Kidney (tissue), 14 donors: ENCODE measurements around the gene CDC34. TPM values are rescaled to one million over a fixed set of nuclear protein-coding genes. Genes with fewer than 3 reads are reported as not detected.

Experiments
- DNase-seq, 5 donors: peaks; one replicate each; pipeline ENCODE4 v3.0.0-alpha.2; 2013 to 2020
- FAIRE-seq: peaks from 2 replicates; lab custom pipeline; 2012; peaks lifted over from hg19 to GRCh38; lab: Jason Lieb, UNC
- H3K27ac ChIP-seq, 2 donors: one replicate each; pipeline ENCODE4 v1.7.0; 2013; ENCODE audit warnings: low read depth in 2 of 2, low read length in 2 of 2, inconsistent platforms in 1 of 2
- H3K27me3 ChIP-seq: one replicate; pipeline ENCODE4 v1.7.1; 2013; ENCODE audit warnings: low read length, inconsistent platforms; ENCODE audit not compliant: control insufficient read depth, insufficient read depth
- H3K36me3 ChIP-seq, 3 donors: one replicate each; pipeline versions ENCODE4 v1.7.0 to v1.7.1; 2013; ENCODE audit warnings: low read length in 3 of 3, control low read depth in 1 of 3, inconsistent platforms in 1 of 3; ENCODE audit not compliant: insufficient read depth in 3 of 3, control insufficient read depth in 2 of 3
- H3K4me1 ChIP-seq, 3 donors: one replicate each; pipeline versions ENCODE4 v1.7.0 to v1.7.1; 2013; ENCODE audit warnings: low read length in 3 of 3, inconsistent platforms in 1 of 3, low read depth in 1 of 3; ENCODE audit not compliant: control insufficient read depth in 2 of 3, insufficient read depth in 2 of 3
- H3K4me3 ChIP-seq, 3 donors: one replicate each; pipeline versions ENCODE4 v1.7.0 to v1.8.1; 2013; ENCODE audit warnings: low read length in 3 of 3, control low read depth in 1 of 3, inconsistent platforms in 1 of 3
- H3K9ac ChIP-seq, 3 donors: one replicate each; pipeline versions ENCODE4 v1.7.0 to v1.7.1; 2013; ENCODE audit warnings: low read length in 3 of 3, control low read depth in 1 of 3, inconsistent platforms in 1 of 3
- H3K9me3 ChIP-seq, 3 donors: one replicate each; pipeline versions ENCODE4 v1.7.0 to v1.7.1; 2013; ENCODE audit warnings: low read length in 3 of 3, control low read depth in 1 of 3, inconsistent platforms in 1 of 3; ENCODE audit not compliant: control insufficient read depth in 2 of 3, insufficient read depth in 1 of 3
- intact Hi-C: fragments of 100-400 bp; cut with DNase I; formaldehyde crosslinking; loops from one replicate; pipeline ENCODE4 v1.11.1; 2022
- polyA plus RNA-seq: library from polyadenylated mRNA; stranded (reverse); fragments of 350-450 nt; fragmentation: Illumina TruSeq; extraction: RNeasy Lipid Tissue Mini Kit (QIAGEN cat#74804); gene quantifications from one replicate; pipeline ENCODE4 v1.2.3, GENCODE V29; 2014; ENCODE audit warnings: low read depth, low replicate concordance; ENCODE audit not compliant: insufficient read depth
- total RNA-seq: library from RNA; stranded (reverse); fragmentation: NEBNext Ultra II Directional; extraction: Animal tissue kit (Norgen Biotek cat#: 25700); gene quantifications from one replicate; pipeline ENCODE4 v1.2.1, GENCODE V29; 2021
- TF ChIP-seq, protein P1 (sequence below): IDR thresholded peaks from 3 replicates; pipeline ENCODE4 v1.5.1; 2012; ENCODE audit warnings: mild to moderate bottlenecking, moderate library complexity, borderline replicate concordance; ENCODE audit not compliant: insufficient read depth; ENCODE audit errors: extremely low read depth
- donor health status: control.
- donor health status: control.
- donor health status: control.
- donor health status: control.
- donor health status: control.
- donor health status: DM: yes; HTN: yes; CAD: no.
- donor health status: Normal renal cell carcinoma (clear cell type).

CDC34 gene
- total and polyA plus RNA-seq, 2 donors from 2014 or later = 33.8 to 72.3 TPM

GRCh38 chr19:501646-502045, 29.9 kb upstream of the CDC34 start:
- DNase-seq = no peak
- intact Hi-C loops = no loop called here
- H3K9me3 ChIP-seq = no peaks in the 10 kb centered on the region

DNA sequence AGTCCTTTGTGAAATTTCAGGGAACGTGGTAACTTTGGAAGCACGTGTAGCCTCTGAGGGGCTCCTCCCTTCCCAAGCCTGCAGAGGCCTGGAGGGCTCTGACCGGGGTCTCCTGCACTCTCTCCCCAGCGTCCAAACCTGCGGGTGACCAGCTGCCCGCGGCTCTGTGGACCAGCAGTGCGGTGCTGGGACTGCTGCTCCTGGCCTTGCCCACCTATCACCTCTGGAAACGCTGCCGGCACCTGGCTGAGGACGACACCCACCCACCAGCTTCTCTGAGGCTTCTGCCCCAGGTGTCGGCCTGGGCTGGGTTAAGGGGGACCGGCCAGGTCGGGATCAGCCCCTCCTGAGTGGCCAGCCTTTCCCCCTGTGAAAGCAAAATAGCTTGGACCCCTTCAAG, 26.9 kb upstream of the CDC34 start:
- peaks cover 0 to 14% (median 3%) of the 10 kb centered on the region in 3 donors for H3K4me1 ChIP-seq
- no peak overlapping the region for H3K9ac ChIP-seq
- DNase-seq (peak in 1 of 5 donors; percentile 55), FAIRE-seq (no peak)
- TF ChIP-seq, protein P1, sequence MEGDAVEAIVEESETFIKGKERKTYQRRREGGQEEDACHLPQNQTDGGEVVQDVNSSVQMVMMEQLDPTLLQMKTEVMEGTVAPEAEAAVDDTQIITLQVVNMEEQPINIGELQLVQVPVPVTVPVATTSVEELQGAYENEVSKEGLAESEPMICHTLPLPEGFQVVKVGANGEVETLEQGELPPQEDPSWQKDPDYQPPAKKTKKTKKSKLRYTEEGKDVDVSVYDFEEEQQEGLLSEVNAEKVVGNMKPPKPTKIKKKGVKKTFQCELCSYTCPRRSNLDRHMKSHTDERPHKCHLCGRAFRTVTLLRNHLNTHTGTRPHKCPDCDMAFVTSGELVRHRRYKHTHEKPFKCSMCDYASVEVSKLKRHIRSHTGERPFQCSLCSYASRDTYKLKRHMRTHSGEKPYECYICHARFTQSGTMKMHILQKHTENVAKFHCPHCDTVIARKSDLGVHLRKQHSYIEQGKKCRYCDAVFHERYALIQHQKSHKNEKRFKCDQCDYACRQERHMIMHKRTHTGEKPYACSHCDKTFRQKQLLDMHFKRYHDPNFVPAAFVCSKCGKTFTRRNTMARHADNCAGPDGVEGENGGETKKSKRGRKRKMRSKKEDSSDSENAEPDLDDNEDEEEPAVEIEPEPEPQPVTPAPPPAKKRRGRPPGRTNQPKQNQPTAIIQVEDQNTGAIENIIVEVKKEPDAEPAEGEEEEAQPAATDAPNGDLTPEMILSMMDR = no peak
- H3K9me3 ChIP-seq = no peaks in the 10 kb centered on the region
- H3K4me3 ChIP-seq = no peak overlapping the region
- peaks cover 0 to 3% (median 0%) of the 10 kb centered on the region in 3 donors for H3K36me3 ChIP-seq
- intact Hi-C loops = no loop called here
- no peak overlapping the region for H3K27ac ChIP-seq
- no peaks in the 10 kb centered on the region for H3K27me3 ChIP-seq

More at GRCh38 chr19:501646-502045, 29.9 kb upstream of the CDC34 start:
- H3K4me1 ChIP-seq = peaks cover 0 to 6% (median 0%) of the 10 kb centered on the region in 3 donors
- FAIRE-seq = no peak
- no peaks in the 10 kb centered on the region for H3K36me3 ChIP-seq
- TF ChIP-seq, protein P1 = no peak
- peaks cover 13% of the 10 kb centered on the region for H3K27me3 ChIP-seq
- no peak overlapping the region for H3K27ac ChIP-seq
- no peak overlapping the region for H3K4me3 ChIP-seq
- no peak overlapping the region for H3K9ac ChIP-seq

GRCh38 chr19:506404-507285, 24.9 kb upstream of the CDC34 start:
- FAIRE-seq (no peak), DNase-seq (peak; percentile 97 to 100 (median 99))
- H3K4me3 ChIP-seq = peak overlapping the region; percentile 76 to 84 (median 81)
- peak overlapping the region; percentile 66 to 86 for H3K27ac ChIP-seq
- peaks cover 0 to 14% (median 3%) of the 10 kb centered on the region in 3 donors for H3K4me1 ChIP-seq
- intact Hi-C loops = no loop called here
- H3K36me3 ChIP-seq = peaks cover 0 to 5% (median 0%) of the 10 kb centered on the region in 3 donors
- peak overlapping the region; percentile 48 to 65 (median 64) for H3K9ac ChIP-seq
- TF ChIP-seq, protein P1 = peak; percentile 88
- no peaks in the 10 kb centered on the region for H3K27me3 ChIP-seq
- H3K9me3 ChIP-seq = no peaks in the 10 kb centered on the region
